ENCODE measurements around the gene OTOR. TPM values are rescaled to one million over a fixed set of nuclear protein-coding genes. Genes with fewer than 3 reads are reported as not detected.

The OTOR gene
- total and polyA plus RNA-seq, 2 of the 8 experiments (the other 6 are each of a cell fraction or from before 2014, with no cell fraction given): not detected

GRCh38 chr20:16785226-16785625 lies 37.1 kb downstream of the OTOR start:
- H2BK5ac ChIP-seq (ENCODE audit: low read depth, low read length): no peak overlapping the region
- TF ChIP-seq TEAD4 (IDR thresholded peaks at IDR 0.05; ENCODE audit: low read depth, low read length): 0 out of 2 replicates have a peak, but pooled peaks have one; percentile 26
- TF ChIP-seq USF2 (IDR thresholded peaks at IDR 0.05; ENCODE audit: low read length): no peak
- H3K14ac ChIP-seq (ENCODE audit: insufficient read length): no peak overlapping the region
- H3K9me3 ChIP-seq (ENCODE audit: insufficient read depth in 2 of 2, low read depth in 1 of 2, low read length in 1 of 2): no peaks in the 10 kb centered on the region
- no peak overlapping the region; a peak in 1 of 8 replicates for H3K4me3 ChIP-seq (ENCODE audit: extremely low read depth in 1 of 4, insufficient read depth in 2 of 4, low read depth in 3 of 4, low read length in 4 of 4)
- H3K79me2 ChIP-seq (ENCODE audit: control insufficient read depth in 1 of 2, insufficient read depth in 2 of 2, low read length in 2 of 2): no peaks in the 10 kb centered on the region
- no peak overlapping the region for H2AK5ac ChIP-seq (ENCODE audit: low read depth, low read length)
- no peak overlapping the region for H2BK12ac ChIP-seq (ENCODE audit: low read depth, low read length)
- CTCF ChIA-PET (ENCODE audit: partially characterized antibody): interaction anchor here (1.4 kb wide), 1 partner anchor 16 kb away, joined by 3 read pairs; no protein-coding TSS in a partner anchor
- H3K4ac ChIP-seq (replicated peaks; ENCODE audit: insufficient read length, low read depth, low read length): no peak overlapping the region
- H3K23ac ChIP-seq (ENCODE audit: insufficient read length): no peak overlapping the region
- no peak overlapping the region for H3K9ac ChIP-seq (replicated peaks in 1 of 4; ENCODE audit: extremely low read depth in 1 of 4, low read depth in 3 of 4, low read length in 3 of 4)
- no peak overlapping the region for H3K4me2 ChIP-seq (ENCODE audit: insufficient read depth in 1 of 2, low read depth in 2 of 2, low read length in 2 of 2)
- H4K20me1 ChIP-seq (replicated peaks in 1 of 2; ENCODE audit: control insufficient read depth in 1 of 2, insufficient read depth in 2 of 2, low read length in 2 of 2): no peaks in the 10 kb centered on the region
- no peak overlapping the region for H3K27ac ChIP-seq (ENCODE audit: low read depth, low read length)
- WGBS, 2 experiments (ENCODE audit: extremely low coverage in 1 of 2, insufficient coverage in 1 of 2, insufficient read length in 1 of 2, insufficient replicate concordance in 2 of 2, low coverage in 1 of 2, low lambda C conversion rate in 2 of 2, missing lambda C conversion rate in 1 of 2): 94% methylated on average over 1 of the region's 1 CpG; no CpG with 5 or more reads in 1 of the 2 experiments
- DNase-seq (ENCODE audit: low read depth in 1 of 2, low spot score in 2 of 2) (no peak), FAIRE-seq (no peak)
- H3K18ac ChIP-seq (ENCODE audit: extremely low read depth, low read length): no peak overlapping the region
- H4K8ac ChIP-seq (ENCODE audit: extremely low read depth, insufficient read depth, low read length): no peak overlapping the region
- H2BK20ac ChIP-seq (ENCODE audit: low read length): no peak overlapping the region
- no peak overlapping the region for H4K5ac ChIP-seq (ENCODE audit: insufficient read length, low read depth, low read length)
- H4K91ac ChIP-seq (replicated peaks; ENCODE audit: insufficient read length, low read length): no peak overlapping the region
- H3K27me3 ChIP-seq (replicated peaks in 1 of 4; ENCODE audit: control insufficient read depth in 3 of 4, extremely low read depth in 1 of 4, insufficient read depth in 3 of 4, low read length in 3 of 4): no peaks in the 10 kb centered on the region
- no peak overlapping the region for H2AFZ ChIP-seq (ENCODE audit: low read length)
- peaks cover 2 to 7% (median 4%) of the 10 kb centered on the region in 4 experiments; a peak in 3 of 7 replicates for H3K4me1 ChIP-seq (replicated peaks in 1 of 4; ENCODE audit: control insufficient read depth in 3 of 4, insufficient read depth in 4 of 4, low read length in 3 of 4)
- POLR2A ChIA-PET (ENCODE audit: partially characterized antibody): no interaction called here
- H3K79me1 ChIP-seq (ENCODE audit: low read depth, low read length): no peaks in the 10 kb centered on the region
- no peak overlapping the region for H2BK15ac ChIP-seq (ENCODE audit: low read length)
- no peak overlapping the region for H3K56ac ChIP-seq (replicated peaks; ENCODE audit: insufficient read length, low read depth, low read length)
- H3K36me3 ChIP-seq (ENCODE audit: control insufficient read depth in 2 of 4, insufficient read depth in 4 of 4, low read length in 3 of 4): no peaks in the 10 kb centered on the region
- no peaks in the 10 kb centered on the region for H3K23me2 ChIP-seq (ENCODE audit: low read depth, low read length)
- H2BK120ac ChIP-seq (replicated peaks; ENCODE audit: low read depth, low read length): no peak overlapping the region

Other genes starting within 250 kb of the OTOR start
- gene KIF16B, start 174.9 kb upstream of the OTOR start, total RNA-seq (2021; fragmentation: NEBNext Ultra II Directional; extraction: Animal tissue kit (Norgen Biotek cat#: 25700)): 9.2 TPM in 2 replicates
- gene KIF16B, start 174.9 kb upstream of the OTOR start, polyA plus RNA-seq (2011; rRNA removed): 2.6 and 3.0 TPM in 2 replicates
- 99.6 and 102 TPM in 2 replicates for gene SNRPB2, start 18.3 kb upstream of the OTOR start, total RNA-seq (2021; fragmentation: NEBNext Ultra II Directional; extraction: Animal tissue kit (Norgen Biotek cat#: 25700))
- 27.2 and 49.4 TPM in 2 replicates for gene SNRPB2, start 18.3 kb upstream of the OTOR start, polyA plus RNA-seq (2011; rRNA removed)

Measured in H1 (cell line).